Iris pigment epithelial cell (primary cell): ENCODE results near the gene KCNAB3.
A peak's percentile ranks its signal among the peaks of the same experiment; 100 is the strongest.

Experiments used
- DNase-seq: peaks from one replicate; pipeline ENCODE4 v3.0.0-alpha.2; 2011; ENCODE audit warnings: low read depth

Gene KCNAB3

DNA sequence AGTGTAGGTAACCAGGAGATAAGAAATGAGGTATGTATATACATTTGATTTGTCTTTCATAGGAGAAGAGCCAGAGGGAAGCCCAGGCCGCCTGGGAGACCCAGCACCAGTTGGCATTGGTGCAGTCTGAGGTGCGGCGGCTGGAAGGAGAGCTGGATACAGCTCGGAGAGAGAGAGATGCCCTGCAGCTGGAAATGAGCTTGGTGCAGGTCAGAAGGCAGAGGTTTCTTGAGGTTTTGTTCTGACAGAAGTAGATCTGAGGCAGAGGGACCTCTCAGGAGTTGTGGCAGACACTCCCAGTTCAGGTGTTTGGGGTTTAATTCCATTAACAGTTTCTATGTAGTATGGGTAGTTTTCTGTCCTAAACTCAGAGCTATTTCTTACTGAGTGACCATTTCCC lies 10.4 kb upstream of the KCNAB3 start:
- no peak for DNase-seq

- DNase-seq = no peak
Measured at GRCh38 chr17:7935859-7936258, 6.2 kb upstream of the KCNAB3 start.

GRCh38 chr17:7932949-7933348 lies 3.3 kb upstream of the KCNAB3 start:
- peak; percentile 76 for DNase-seq

- DNase-seq = peak; percentile 35
Measured at GRCh38 chr17:7932483-7932891, 2.8 kb upstream of the KCNAB3 start.

DNA sequence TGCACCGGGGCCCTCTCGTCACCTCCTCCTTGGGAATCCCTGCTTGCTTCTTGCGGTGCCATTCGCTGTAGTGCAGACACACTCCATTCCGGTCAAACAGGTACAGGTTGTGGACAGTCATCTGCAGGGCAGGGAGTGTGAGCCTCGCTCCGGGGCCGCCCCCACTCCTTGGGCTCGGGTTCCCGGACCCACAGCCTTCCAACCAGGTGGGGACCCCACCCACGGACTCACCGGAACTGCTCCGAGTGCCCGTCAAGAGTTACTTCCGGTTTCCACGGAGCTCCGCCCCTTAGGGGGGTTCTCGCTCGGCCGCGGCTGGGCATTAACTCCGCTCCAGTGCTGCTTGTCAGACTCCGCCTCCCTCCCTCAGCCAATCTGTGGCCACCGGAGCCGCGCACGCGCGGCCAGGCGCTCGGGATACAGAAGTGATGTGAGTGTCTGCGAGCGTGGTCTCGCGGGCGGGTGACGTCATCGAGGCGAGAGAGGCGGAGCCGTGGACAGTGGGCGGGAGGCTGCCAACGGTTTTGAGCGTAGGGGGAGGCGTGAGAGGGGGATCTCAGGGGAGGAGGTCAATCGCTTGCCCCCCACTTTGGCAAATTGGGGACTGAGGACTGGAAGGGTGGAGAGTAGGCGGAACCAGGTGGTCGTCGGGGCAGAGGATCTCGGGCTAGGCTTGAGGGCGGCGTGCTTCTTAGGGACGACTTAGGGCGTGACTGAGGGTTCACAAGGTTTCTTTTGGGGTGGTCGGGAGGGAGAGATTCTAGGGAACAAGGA lies 2.2 kb upstream of the KCNAB3 start, which contains the start of the genes CNTROB and TRAPPC1:
Gene CNTROB, plus strand, starts transcription at position 498 of the 774 bp plus-strand sequence. CDS start 874 bp downstream, outside the sequence.
Gene TRAPPC1, minus strand, starts transcription at position 238 of the 774 bp plus-strand sequence. Its CDS starts 117 bp downstream, at position 121.
- DNase-seq = peak; percentile 99

DNA sequence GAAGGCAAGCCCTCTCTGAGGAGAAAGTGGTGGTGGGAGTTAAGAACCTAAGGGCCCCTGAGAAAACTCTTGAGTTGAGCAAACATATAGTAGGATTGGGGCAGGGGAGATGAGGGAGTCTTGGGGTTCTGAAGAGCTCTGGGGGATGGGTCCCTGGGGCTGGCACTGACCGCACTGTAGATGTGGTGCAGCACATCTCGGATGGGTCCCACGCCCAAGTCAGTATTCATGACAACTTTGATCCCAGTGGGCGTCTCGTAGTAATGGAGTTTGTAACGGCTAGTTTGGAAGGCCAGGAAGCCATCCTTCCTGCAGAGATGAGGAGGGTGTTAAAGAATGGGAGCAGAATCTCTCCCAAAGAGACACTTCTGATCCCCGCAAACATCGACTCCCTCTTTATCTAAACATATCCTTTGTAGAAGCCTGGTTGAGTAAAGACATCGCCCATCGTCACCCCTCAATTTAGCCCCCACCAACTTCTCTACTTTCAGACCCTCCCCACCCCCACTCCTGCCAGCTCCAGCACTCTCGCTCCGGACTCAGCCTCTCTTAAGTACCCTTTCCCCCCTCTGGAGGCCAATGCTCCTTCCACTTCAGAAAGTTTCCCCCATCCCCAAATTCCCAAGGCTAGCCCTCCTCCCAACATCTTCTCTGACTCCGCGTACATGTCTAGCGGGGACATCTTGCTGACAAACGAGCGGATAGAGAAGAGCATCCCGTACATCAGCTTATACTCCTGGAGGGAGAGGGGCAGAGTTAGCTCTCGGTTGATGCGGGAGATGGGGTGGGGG lies 1.4 kb upstream of the KCNAB3 start:
- DNase-seq = peak; percentile 11

- DNase-seq = no peak
Measured at GRCh38 chr17:7927596-7927995, 2.1 kb downstream of the KCNAB3 start.

DNA sequence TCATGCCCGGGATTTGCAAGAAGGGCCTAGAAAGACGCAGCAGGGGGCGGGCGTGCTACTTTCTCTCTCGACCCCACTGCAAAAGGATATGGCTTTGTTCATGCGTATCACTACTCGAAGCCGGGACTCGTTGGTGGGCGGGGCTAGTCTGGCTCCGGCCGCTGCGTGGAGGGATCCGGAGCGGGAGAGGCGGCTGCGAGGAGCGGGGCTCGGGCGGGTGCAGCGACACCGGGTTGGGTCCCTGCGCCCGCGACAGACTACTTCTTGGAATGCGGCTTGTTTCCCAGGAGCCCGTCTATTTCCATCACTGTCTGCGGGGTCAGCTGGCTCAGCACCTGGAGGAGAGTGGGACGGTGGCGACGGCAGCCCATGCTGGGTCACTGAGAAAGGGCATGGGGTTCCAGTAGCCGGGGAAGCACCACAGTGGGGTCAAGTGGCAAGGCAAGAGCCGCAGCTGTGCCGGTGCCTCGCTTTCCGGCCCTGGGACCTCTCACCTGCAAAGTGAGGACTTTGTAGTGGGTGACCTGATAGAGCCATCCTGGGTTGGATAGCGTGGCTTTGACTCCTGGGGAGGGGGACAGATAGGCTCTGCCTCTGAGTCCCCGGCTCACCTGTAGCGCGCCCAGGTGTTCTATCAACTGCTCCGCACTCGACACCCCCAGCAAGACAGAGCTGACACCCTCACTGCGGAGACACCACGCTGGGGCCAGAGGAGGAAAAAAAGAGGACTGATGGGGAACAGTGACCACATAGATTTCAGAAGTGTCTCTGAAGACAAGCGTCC lies 6.6 kb downstream of the KCNAB3 start:
- DNase-seq = peak; percentile 82

DNA sequence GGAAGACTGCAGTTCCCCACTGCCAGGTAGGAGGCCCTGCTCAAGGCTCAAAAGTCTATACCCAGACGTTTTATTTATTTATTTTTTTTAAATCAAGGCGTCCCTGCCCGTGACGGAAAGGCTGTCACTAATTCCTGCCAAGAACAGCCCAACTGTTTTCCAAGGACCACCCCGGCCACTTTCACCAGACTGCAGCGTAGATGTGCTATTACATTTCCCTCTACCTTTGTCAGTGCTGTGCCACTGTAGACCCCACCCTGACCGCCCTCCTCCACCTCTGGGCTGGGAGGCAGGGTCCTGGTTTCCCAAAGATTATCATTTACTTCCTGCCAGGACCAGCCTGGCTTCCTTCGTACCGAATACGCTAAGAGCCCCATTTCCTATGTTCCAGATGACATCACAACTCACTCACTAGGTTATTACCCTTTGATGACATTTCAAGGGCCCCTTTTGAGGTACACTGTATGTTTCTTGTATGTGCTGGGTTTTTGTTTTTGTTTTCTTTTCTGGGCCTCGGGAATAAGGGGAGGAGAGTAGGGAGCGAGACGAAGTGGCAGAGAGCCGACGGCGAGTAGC lies 7.3 kb downstream of the KCNAB3 start:
- no peak for DNase-seq

DNA sequence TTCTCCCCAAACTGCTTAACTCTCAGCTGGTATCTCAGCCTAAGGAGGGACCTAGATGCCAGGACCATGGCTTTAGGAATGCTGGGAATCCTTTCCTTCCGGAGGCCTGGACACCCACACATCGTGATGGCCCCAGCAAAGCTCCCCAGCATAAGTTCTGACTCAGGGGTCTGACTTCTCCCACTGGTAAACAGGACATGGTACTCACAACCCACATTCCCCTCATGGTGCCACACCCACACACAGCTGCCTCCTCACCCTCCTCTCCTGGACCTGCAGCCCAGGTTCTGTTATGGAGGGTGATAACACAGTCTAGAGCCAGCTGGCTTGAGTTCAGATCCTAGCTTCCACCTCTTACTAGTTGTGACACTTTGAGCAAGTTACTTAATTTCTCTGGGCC lies 12.8 kb downstream of the KCNAB3 start:
- DNase-seq = peak; percentile 65

DNA sequence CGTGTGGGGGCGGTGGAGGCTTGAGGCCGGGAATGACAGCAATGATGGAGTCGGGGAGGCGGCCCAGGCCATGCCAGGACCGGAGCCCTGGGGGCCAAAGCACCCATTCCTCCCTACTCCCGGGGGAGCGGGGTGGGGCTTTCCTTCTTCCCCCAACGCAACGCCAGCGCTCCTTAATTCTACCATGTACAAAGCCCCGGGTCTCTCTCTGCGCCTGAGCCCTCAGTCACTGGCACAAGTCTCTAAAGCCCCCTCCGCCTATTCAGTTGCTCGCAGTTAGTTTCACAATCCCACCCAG lies 13.3 kb downstream of the KCNAB3 start:
- no peak for DNase-seq

- peak; percentile 97 for DNase-seq
Measured at GRCh38 chr17:7915611-7916384, 13.9 kb downstream of the KCNAB3 start, which contains the start of gene RNF227. Gene RNF227, minus strand, starts transcription at chr17:7916289. Its CDS starts 94 bp downstream, at chr17:7916195.

DNA sequence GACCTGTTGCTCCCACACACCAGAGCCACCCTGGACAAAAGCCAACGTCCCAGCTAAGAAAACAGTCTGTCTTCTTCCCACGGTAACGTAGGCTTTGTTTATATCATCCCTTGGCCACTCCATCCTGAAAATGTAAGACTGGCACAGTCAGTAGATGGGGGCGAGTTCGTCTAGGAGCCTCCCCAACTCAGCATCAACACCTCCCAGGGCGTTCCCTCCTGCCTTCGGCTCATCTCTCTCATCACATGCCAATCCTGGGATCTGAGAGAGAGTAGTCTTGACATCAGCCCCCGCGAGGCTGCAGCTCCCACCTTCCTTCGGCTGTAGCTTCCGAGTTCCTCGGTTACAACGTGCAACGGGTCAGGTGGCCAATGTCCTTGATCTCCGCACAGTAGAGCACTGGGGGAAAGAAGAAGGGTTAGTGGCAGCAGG lies 14.5 kb downstream of the KCNAB3 start:
- DNase-seq = peak; percentile 51

- peak; percentile 78 for DNase-seq
Measured at GRCh38 chr17:7912927-7913524, 16.6 kb downstream of the KCNAB3 start.

GRCh38 chr17:7911116-7911515 lies 18.5 kb downstream of the KCNAB3 start:
- DNase-seq = no peak

GRCh38 chr17:7910711-7911110 lies 18.9 kb downstream of the KCNAB3 start:
- DNase-seq = no peak

DNA sequence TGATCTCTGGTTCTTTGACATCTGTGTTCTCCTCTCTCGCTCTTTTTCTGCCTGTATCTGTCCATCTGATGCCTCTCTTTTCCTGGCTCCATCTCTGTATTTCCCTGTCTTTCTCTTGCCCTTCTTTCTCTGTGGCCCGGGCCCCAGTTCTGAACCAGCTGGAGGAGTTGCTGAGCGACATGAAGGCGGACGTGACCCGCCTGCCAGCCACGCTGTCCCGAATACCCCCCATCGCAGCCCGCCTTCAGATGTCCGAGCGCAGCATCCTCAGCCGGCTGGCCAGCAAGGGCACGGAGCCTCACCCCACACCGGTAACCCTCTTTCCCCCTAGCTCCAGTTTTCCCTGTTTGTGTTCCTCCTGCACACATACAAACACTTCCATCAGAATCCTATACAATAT lies 19.4 kb downstream of the KCNAB3 start:
- no peak for DNase-seq

GRCh38 chr17:7909089-7909488 lies 20.6 kb downstream of the KCNAB3 start:
- DNase-seq = no peak

DNA sequence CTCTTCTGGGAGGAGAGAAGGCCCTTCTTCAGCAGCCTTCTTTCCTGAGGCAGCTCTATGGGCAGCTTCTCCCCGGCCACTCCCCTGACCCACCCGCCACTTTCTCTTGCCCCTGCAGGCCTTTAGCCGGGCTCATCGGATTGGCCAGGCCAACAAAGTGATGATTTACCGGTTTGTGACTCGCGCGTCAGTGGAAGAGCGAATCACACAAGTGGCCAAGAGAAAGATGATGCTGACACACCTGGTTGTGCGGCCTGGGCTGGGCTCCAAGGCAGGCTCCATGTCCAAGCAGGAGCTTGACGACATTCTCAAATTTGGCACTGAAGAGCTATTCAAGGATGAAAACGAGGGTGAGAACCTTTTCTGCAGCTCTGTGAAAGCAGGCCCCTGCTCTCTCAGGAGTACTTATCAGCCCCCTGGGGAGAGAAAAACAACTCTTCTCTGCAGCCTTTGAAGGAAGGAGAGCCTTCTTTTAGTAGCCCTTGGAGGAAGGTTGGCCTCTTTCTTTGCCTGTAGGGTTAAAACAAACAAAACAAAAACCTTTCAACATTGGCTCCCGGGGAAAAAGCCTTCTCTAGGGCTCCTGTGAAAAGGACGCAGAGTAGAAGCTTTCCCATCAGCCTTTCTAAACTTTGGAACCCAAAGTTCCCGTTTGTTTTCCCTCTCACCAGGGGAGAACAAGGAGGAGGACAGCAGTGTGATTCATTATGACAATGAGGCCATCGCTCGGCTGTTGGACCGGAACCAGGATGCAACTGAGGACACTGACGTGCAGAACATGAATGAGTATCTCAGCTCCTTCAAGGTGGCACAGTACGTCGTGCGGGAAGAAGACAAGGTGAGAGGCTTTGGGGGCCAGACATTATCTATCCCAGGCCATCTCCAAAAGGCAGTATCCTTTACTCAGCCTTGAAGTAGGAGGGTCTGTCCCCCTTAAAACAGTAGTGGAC lies 26.2 kb downstream of the KCNAB3 start:
- DNase-seq = no peak

GRCh38 chr17:7897773-7898172 lies 31.9 kb downstream of the KCNAB3 start:
- DNase-seq = peak; percentile 75
